Kidney (tissue), 14 donors: ENCODE data around the gene GAS5. TPM values are rescaled to one million over a fixed set of nuclear protein-coding genes. Genes with fewer than 3 reads are reported as not detected.
"Not testable (repeated sequence)": the region's sequence is repeated elsewhere in the genome, so short reads cannot be mapped to it uniquely, and the experiment has no call there.

Source experiments
- DNase-seq, 5 donors: peaks; one replicate each; pipeline ENCODE4 v3.0.0-alpha.2; 2013 to 2020
- FAIRE-seq: peaks from 2 replicates; lab custom pipeline; 2012; peaks lifted over from hg19 to GRCh38; lab: Jason Lieb, UNC
- H3K27ac ChIP-seq, 2 donors: one replicate each; pipeline ENCODE4 v1.7.0; 2013; ENCODE audit warnings: low read depth in 2 of 2, low read length in 2 of 2, inconsistent platforms in 1 of 2
- H3K27me3 ChIP-seq: one replicate; pipeline ENCODE4 v1.7.1; 2013; ENCODE audit warnings: low read length, inconsistent platforms; ENCODE audit not compliant: control insufficient read depth, insufficient read depth
- H3K36me3 ChIP-seq, 3 donors: one replicate each; pipeline versions ENCODE4 v1.7.0 to v1.7.1; 2013; ENCODE audit warnings: low read length in 3 of 3, control low read depth in 1 of 3, inconsistent platforms in 1 of 3; ENCODE audit not compliant: insufficient read depth in 3 of 3, control insufficient read depth in 2 of 3
- H3K4me1 ChIP-seq, 3 donors: one replicate each; pipeline versions ENCODE4 v1.7.0 to v1.7.1; 2013; ENCODE audit warnings: low read length in 3 of 3, inconsistent platforms in 1 of 3, low read depth in 1 of 3; ENCODE audit not compliant: control insufficient read depth in 2 of 3, insufficient read depth in 2 of 3
- H3K4me3 ChIP-seq, 3 donors: one replicate each; pipeline versions ENCODE4 v1.7.0 to v1.8.1; 2013; ENCODE audit warnings: low read length in 3 of 3, control low read depth in 1 of 3, inconsistent platforms in 1 of 3
- H3K9ac ChIP-seq, 3 donors: one replicate each; pipeline versions ENCODE4 v1.7.0 to v1.7.1; 2013; ENCODE audit warnings: low read length in 3 of 3, control low read depth in 1 of 3, inconsistent platforms in 1 of 3
- H3K9me3 ChIP-seq, 3 donors: one replicate each; pipeline versions ENCODE4 v1.7.0 to v1.7.1; 2013; ENCODE audit warnings: low read length in 3 of 3, control low read depth in 1 of 3, inconsistent platforms in 1 of 3; ENCODE audit not compliant: control insufficient read depth in 2 of 3, insufficient read depth in 1 of 3
- CTCF ChIP-seq: IDR thresholded peaks from 3 replicates; pipeline ENCODE4 v1.5.1; 2012; ENCODE audit warnings: mild to moderate bottlenecking, moderate library complexity, borderline replicate concordance; ENCODE audit not compliant: insufficient read depth; ENCODE audit errors: extremely low read depth
- intact Hi-C: fragments of 100-400 bp; cut with DNase I; formaldehyde crosslinking; loops from one replicate; pipeline ENCODE4 v1.11.1; 2022
- polyA plus RNA-seq: library from polyadenylated mRNA; stranded (reverse); fragments of 350-450 nt; fragmentation: Illumina TruSeq; extraction: RNeasy Lipid Tissue Mini Kit (QIAGEN cat#74804); gene quantifications from one replicate; pipeline ENCODE4 v1.2.3, GENCODE V29; 2014; ENCODE audit warnings: low read depth, low replicate concordance; ENCODE audit not compliant: insufficient read depth
- total RNA-seq: library from RNA; stranded (reverse); fragmentation: NEBNext Ultra II Directional; extraction: Animal tissue kit (Norgen Biotek cat#: 25700); gene quantifications from one replicate; pipeline ENCODE4 v1.2.1, GENCODE V29; 2021
- donor health status: control.
- donor health status: control.
- donor health status: control.
- donor health status: control.
- donor health status: control.
- donor health status: DM: yes; HTN: yes; CAD: no.
- donor health status: Normal renal cell carcinoma (clear cell type).

GAS5 gene
- total and polyA plus RNA-seq, 2 donors from 2014 or later = 239 to 275 TPM

GRCh38 chr1:173864179-173864867 is 3.5 kb downstream of the GAS5 start:
- Histone ChIP-seq H3K27me3 (no peaks in the 10 kb centered on the region), H3K9me3 (no peaks in the 10 kb centered on the region), H3K4me3 (no peak overlapping the region), H3K9ac (no peak overlapping the region), H3K27ac (no peak overlapping the region), H3K36me3 (peaks cover 20 to 40% (median 24%) of the 10 kb centered on the region in 3 donors), H3K4me1 (peaks cover 0 to 12% (median 11%) of the 10 kb centered on the region in 3 donors)
- FAIRE-seq = no peak
- intact Hi-C loops = no loop called here
- DNase-seq = no peak
- TF ChIP-seq CTCF = no peak

- TF ChIP-seq CTCF = no peak
- no peaks in the 10 kb centered on the region for H3K27me3 ChIP-seq
- no peaks in the 10 kb centered on the region for H3K9me3 ChIP-seq
- FAIRE-seq (no peak), DNase-seq (no peak)
- no peak overlapping the region for H3K27ac ChIP-seq
- H3K36me3 ChIP-seq = peaks cover 20 to 40% (median 24%) of the 10 kb centered on the region in 3 donors
- H3K4me3 ChIP-seq = no peak overlapping the region
- H3K9ac ChIP-seq = no peak overlapping the region
- intact Hi-C loops = no loop called here
- H3K4me1 ChIP-seq = peaks cover 0 to 12% (median 11%) of the 10 kb centered on the region in 3 donors
Measured at GRCh38 chr1:173863224-173864161, 4.3 kb downstream of the GAS5 start.

GRCh38 chr1:173862769-173863223 is 5.0 kb downstream of the GAS5 start:
- no peaks in the 10 kb centered on the region for H3K9me3 ChIP-seq
- TF ChIP-seq CTCF = no peak
- intact Hi-C loops = no loop called here
- H3K4me3 ChIP-seq = no peak overlapping the region
- FAIRE-seq = no peak
- peaks cover 0 to 12% (median 11%) of the 10 kb centered on the region in 3 donors for H3K4me1 ChIP-seq
- H3K27ac ChIP-seq = no peak overlapping the region
- H3K36me3 ChIP-seq = peaks cover 20 to 40% (median 24%) of the 10 kb centered on the region in 3 donors
- DNase-seq = no peak
- H3K27me3 ChIP-seq = no peaks in the 10 kb centered on the region
- no peak overlapping the region for H3K9ac ChIP-seq

GRCh38 chr1:173862146-173862768 is 5.5 kb downstream of the GAS5 start:
- H3K4me3 ChIP-seq, H3K27me3 ChIP-seq, H3K9me3 ChIP-seq, FAIRE-seq, intact Hi-C loops, H3K9ac ChIP-seq, H3K27ac ChIP-seq, DNase-seq: not testable (repeated sequence)
- H3K36me3 ChIP-seq = peaks cover 20 to 40% (median 27%) of the 10 kb centered on the region in 3 donors
- peaks cover 0 to 12% (median 11%) of the 10 kb centered on the region in 3 donors for H3K4me1 ChIP-seq
